Keratinocyte (primary cell): ENCODE data around the gene SMTN. TPM values are rescaled to one million over a fixed set of nuclear protein-coding genes. Genes with fewer than 3 reads are reported as not detected.

Experiments
- DNase-seq: peaks from one replicate; pipeline ENCODE4 v3.0.0-alpha.2; 2011; ENCODE audit warnings: low read depth, missing footprints, low spot score
- FAIRE-seq: peaks from 2 replicates; lab custom pipeline; 2011; peaks lifted over from hg19 to GRCh38; lab: Jason Lieb, UNC
- H2AFZ ChIP-seq: 2 replicates; pipeline ENCODE4 v1.6.0; 2012; ENCODE audit warnings: low read length, control low read depth, inconsistent platforms; ENCODE audit not compliant: control insufficient read depth
- H3K27ac ChIP-seq: 2 replicates; pipeline ENCODE4 v1.5.1; 2011; ENCODE audit warnings: low read length; ENCODE audit not compliant: control insufficient read depth, insufficient read depth
- H3K27me3 ChIP-seq: 3 replicates; pipeline ENCODE4 v1.6.0; 2011; ENCODE audit warnings: low read length; ENCODE audit not compliant: control insufficient read depth, insufficient read depth; ENCODE audit errors: extremely low read depth
- H3K36me3 ChIP-seq, 2 experiments: 2 replicates in 1 of 2; 3 replicates in 1 of 2; pipeline ENCODE4 v1.5.1; 2011; ENCODE audit warnings: low read length in 2 of 2, mild to moderate bottlenecking in 1 of 2; ENCODE audit not compliant: control insufficient read depth in 2 of 2, insufficient read depth in 2 of 2; ENCODE audit errors: extremely low read depth in 1 of 2
- H3K4me1 ChIP-seq: 3 replicates; pipeline ENCODE4 v1.5.1; 2011; ENCODE audit warnings: low read length; ENCODE audit not compliant: control insufficient read depth, insufficient read depth; ENCODE audit errors: extremely low read depth
- H3K4me2 ChIP-seq: 3 replicates; pipeline ENCODE4 v1.6.0; 2011; ENCODE audit warnings: low read depth, low read length; ENCODE audit not compliant: control insufficient read depth, insufficient read depth; ENCODE audit errors: extremely low read depth
- H3K4me3 ChIP-seq, 3 experiments: fragments of 200-600 bp in 1 of 3; sonication (generic) in 1 of 3; 2 replicates in 2 of 3; 3 replicates in 1 of 3; pipeline ENCODE4 v1.5.1; 2011 to 2016; ENCODE audit warnings: low read length in 3 of 3, mild to moderate bottlenecking in 3 of 3, control low read depth in 2 of 3, inconsistent platforms in 1 of 3, low read depth in 1 of 3, mixed read lengths in 1 of 3, mixed run types in 1 of 3, moderate library complexity in 1 of 3; ENCODE audit not compliant: control insufficient read depth in 2 of 3, insufficient read depth in 2 of 3; ENCODE audit errors: extremely low read depth in 1 of 3
- H3K79me2 ChIP-seq: 2 replicates; pipeline ENCODE4 v1.6.0; 2012; ENCODE audit warnings: low read length; ENCODE audit not compliant: control insufficient read depth, insufficient read depth
- H3K9ac ChIP-seq: 3 replicates; pipeline ENCODE4 v1.6.0; 2011; ENCODE audit warnings: low read length; ENCODE audit not compliant: control insufficient read depth, insufficient read depth; ENCODE audit errors: extremely low read depth
- H3K9me1 ChIP-seq: 3 replicates; pipeline ENCODE4 v1.6.0; 2011; ENCODE audit warnings: low read length; ENCODE audit not compliant: control insufficient read depth, insufficient read depth; ENCODE audit errors: extremely low read depth
- H3K9me3 ChIP-seq: 2 replicates; pipeline ENCODE4 v1.5.1; 2012; ENCODE audit warnings: low read depth, low read length; ENCODE audit not compliant: control insufficient read depth
- H4K20me1 ChIP-seq: 3 replicates; pipeline ENCODE4 v1.6.0; 2011; ENCODE audit warnings: low read length; ENCODE audit not compliant: control insufficient read depth, insufficient read depth; ENCODE audit errors: extremely low read depth
- EZH2 ChIP-seq: IDR thresholded peaks from one replicate; pipeline ENCODE4 v1.6.1; 2012; ENCODE audit warnings: inconsistent platforms, mild to moderate bottlenecking, low read length, moderate library complexity
- dilution Hi-C: fragments of 300-500 bp; cut with MboI; formaldehyde crosslinking; loops from one replicate; pipeline ENCODE4 v1.7.0; 2020; ENCODE audit warnings: low sequenced_read_pairs; ENCODE audit not compliant: extremely low pct_ligation_motif_present
- polyA plus RNA-seq, 5 experiments: library from polyadenylated mRNA; depleted of rRNA in 3 of 5; stranded (reverse) in 3 of 5; stranded (forward) in 1 of 5; unstranded in 1 of 5; fragments of >200 nt; gene quantifications; 1 replicate in 1 of 5; 2 replicates in 3 of 5; 3 replicates in 1 of 5; pipeline versions ENCODE4 v1.2.1 to v1.2.3, GENCODE V29; 2011 to 2012; ENCODE audit warnings: missing spikeins in 2 of 5, low read depth in 1 of 5, low replicate concordance in 1 of 5
- TF ChIP-seq, protein P1 (sequence below), 3 experiments: IDR thresholded peaks in 1 of 3; conservative IDR thresholded peaks in 1 of 3; optimal IDR thresholded peaks in 1 of 3; 2 replicates in 2 of 3; 3 replicates in 1 of 3; pipeline versions ENCODE3 to v1.5.1; 2011; ENCODE audit warnings: low read length in 3 of 3, mild to moderate bottlenecking in 3 of 3, moderate library complexity in 2 of 3, control low read depth in 1 of 3, inconsistent platforms in 1 of 3; ENCODE audit not compliant: insufficient read depth in 2 of 3; ENCODE audit errors: extremely low read depth in 1 of 3

The SMTN gene
- polyA plus RNA-seq, 1 donor (not counting 4 experiments of a cell fraction or from before 2014, with no cell fraction given), result 61.2 TPM

DNA sequence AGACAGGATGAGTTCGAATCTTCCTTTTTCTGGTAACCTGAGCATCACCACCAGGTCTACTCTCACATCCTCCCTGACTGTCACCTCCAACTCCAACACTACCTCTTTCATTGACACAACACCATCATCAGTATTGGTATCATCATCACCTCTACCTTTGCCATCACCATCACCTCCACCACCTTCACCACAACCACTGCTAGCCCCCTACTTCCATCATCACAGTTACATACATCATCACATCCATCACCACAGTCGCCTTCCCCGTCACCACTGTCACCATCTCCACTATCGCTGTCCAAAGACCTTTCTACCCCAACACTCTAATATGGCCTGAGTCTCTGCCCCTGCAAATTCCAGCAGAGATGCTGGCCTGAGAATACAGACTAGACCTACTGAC, 40.3 kb downstream of the SMTN start:
- Histone ChIP-seq H3K4me1 (peaks cover 8% of the 10 kb centered on the region), H3K27me3 (peaks cover 17% of the 10 kb centered on the region), H3K9me3 (no peaks in the 10 kb centered on the region), H3K79me2 (no peaks in the 10 kb centered on the region), H2AFZ (no peak overlapping the region), H4K20me1 (no peaks in the 10 kb centered on the region), H3K36me3 (no peaks in the 10 kb centered on the region), H3K9me1 (no peaks in the 10 kb centered on the region), H3K9ac (no peak overlapping the region), H3K27ac (no peak overlapping the region), H3K4me3 (no peak overlapping the region), H3K4me2 (no peak overlapping the region)
- DNase-seq (no peak), FAIRE-seq (no peak)
- dilution Hi-C loops, result no loop called here
- no peak for TF ChIP-seq EZH2
- TF ChIP-seq, protein P1, sequence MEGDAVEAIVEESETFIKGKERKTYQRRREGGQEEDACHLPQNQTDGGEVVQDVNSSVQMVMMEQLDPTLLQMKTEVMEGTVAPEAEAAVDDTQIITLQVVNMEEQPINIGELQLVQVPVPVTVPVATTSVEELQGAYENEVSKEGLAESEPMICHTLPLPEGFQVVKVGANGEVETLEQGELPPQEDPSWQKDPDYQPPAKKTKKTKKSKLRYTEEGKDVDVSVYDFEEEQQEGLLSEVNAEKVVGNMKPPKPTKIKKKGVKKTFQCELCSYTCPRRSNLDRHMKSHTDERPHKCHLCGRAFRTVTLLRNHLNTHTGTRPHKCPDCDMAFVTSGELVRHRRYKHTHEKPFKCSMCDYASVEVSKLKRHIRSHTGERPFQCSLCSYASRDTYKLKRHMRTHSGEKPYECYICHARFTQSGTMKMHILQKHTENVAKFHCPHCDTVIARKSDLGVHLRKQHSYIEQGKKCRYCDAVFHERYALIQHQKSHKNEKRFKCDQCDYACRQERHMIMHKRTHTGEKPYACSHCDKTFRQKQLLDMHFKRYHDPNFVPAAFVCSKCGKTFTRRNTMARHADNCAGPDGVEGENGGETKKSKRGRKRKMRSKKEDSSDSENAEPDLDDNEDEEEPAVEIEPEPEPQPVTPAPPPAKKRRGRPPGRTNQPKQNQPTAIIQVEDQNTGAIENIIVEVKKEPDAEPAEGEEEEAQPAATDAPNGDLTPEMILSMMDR (optimal IDR thresholded peaks at IDR 0.05 in 1 of 3, IDR thresholded peaks at IDR 0.05 in 1 of 3, conservative IDR thresholded peaks at IDR 0.05 in 1 of 3; ENCODE audit: extremely low read depth in 1 of 3, insufficient read depth in 2 of 3, low read length in 3 of 3), result no peak

GRCh38 chr22:31122196-31122531, 41.0 kb downstream of the SMTN start:
- TF ChIP-seq EZH2, result no peak
- TF ChIP-seq, protein P1 (optimal IDR thresholded peaks at IDR 0.05 in 1 of 3, IDR thresholded peaks at IDR 0.05 in 1 of 3, conservative IDR thresholded peaks at IDR 0.05 in 1 of 3; ENCODE audit: extremely low read depth in 1 of 3, insufficient read depth in 2 of 3, low read length in 3 of 3), result no peak
- Histone ChIP-seq H3K27ac (no peak overlapping the region), H4K20me1 (no peaks in the 10 kb centered on the region), H3K9me3 (no peaks in the 10 kb centered on the region), H3K4me1 (peaks cover 8% of the 10 kb centered on the region), H2AFZ (no peak overlapping the region), H3K27me3 (peaks cover 17% of the 10 kb centered on the region), H3K79me2 (no peaks in the 10 kb centered on the region), H3K4me3 (no peak overlapping the region), H3K9ac (no peak overlapping the region), H3K36me3 (no peaks in the 10 kb centered on the region), H3K9me1 (no peaks in the 10 kb centered on the region), H3K4me2 (no peak overlapping the region)
- no peak for FAIRE-seq
- DNase-seq, result no peak
- dilution Hi-C loops, result no loop called here
